Activated CD4-positive, CD25-positive, alpha-beta regulatory T cell treated with anti-CD3 and anti-CD28 coated beads, Interleukin-2, amount 50 U/mL, for 24 hours (primary cell): Measurements from ENCODE around the gene CSNK1E.

Experiments used
- ATAC-seq, 2 donors: fragments of 150-1000 bp; cut with Tn5 transposase; one replicate each; pipeline ENCODE4 v1.10.0; 2021; ENCODE audit warnings: mild to moderate bottlenecking in 1 of 2, moderate library complexity in 1 of 2

Gene CSNK1E

GRCh38 chr22:38305471-38306448, 11.5 kb downstream of the CSNK1E start:
- peak; percentile 78 to 84 for ATAC-seq

- ATAC-seq: no peak
Measured at GRCh38 chr22:38304526-38304925, 12.7 kb downstream of the CSNK1E start.

GRCh38 chr22:38303974-38304373, 13.3 kb downstream of the CSNK1E start:
- no peak for ATAC-seq

GRCh38 chr22:38302906-38303305, 14.3 kb downstream of the CSNK1E start:
- ATAC-seq: no peak

GRCh38 chr22:38300946-38301345, 16.3 kb downstream of the CSNK1E start:
- no peak for ATAC-seq

GRCh38 chr22:38300197-38300945, 16.9 kb downstream of the CSNK1E start:
- no peak for ATAC-seq

- no peak for ATAC-seq
Measured at GRCh38 chr22:38299770-38300102, 17.5 kb downstream of the CSNK1E start.

GRCh38 chr22:38298312-38299005, 18.8 kb downstream of the CSNK1E start:
- ATAC-seq: peak in 1 of 2 donors; percentile 59

GRCh38 chr22:38296372-38296771, 20.9 kb downstream of the CSNK1E start:
- no peak for ATAC-seq

- ATAC-seq: no peak
Measured at GRCh38 chr22:38295863-38296262, 21.4 kb downstream of the CSNK1E start.

GRCh38 chr22:38295339-38295738, 21.9 kb downstream of the CSNK1E start:
- no peak for ATAC-seq

GRCh38 chr22:38294193-38294592, 23.0 kb downstream of the CSNK1E start:
- no peak for ATAC-seq

GRCh38 chr22:38292694-38293093, 24.5 kb downstream of the CSNK1E start:
- ATAC-seq: no peak

- ATAC-seq: no peak
Measured at GRCh38 chr22:38291201-38291777, 25.9 kb downstream of the CSNK1E start.

GRCh38 chr22:38290347-38290746, 26.9 kb downstream of the CSNK1E start:
- ATAC-seq: no peak

- ATAC-seq: no peak
Measured at GRCh38 chr22:38289583-38290082, 27.6 kb downstream of the CSNK1E start.

- no peak for ATAC-seq
Measured at GRCh38 chr22:38286915-38287669, 30.1 kb downstream of the CSNK1E start.

GRCh38 chr22:38285018-38285417, 32.2 kb downstream of the CSNK1E start:
- no peak for ATAC-seq

- no peak for ATAC-seq
Measured at GRCh38 chr22:38284042-38284402, 33.2 kb downstream of the CSNK1E start.

- ATAC-seq: no peak
Measured at GRCh38 chr22:38282397-38282796, 34.8 kb downstream of the CSNK1E start.

- no peak for ATAC-seq
Measured at GRCh38 chr22:38276166-38276565, 41.1 kb downstream of the CSNK1E start.
